Testis (tissue), 3 donors: Measurements from ENCODE around the gene CYB5RL. TPM values are rescaled to one million over a fixed set of nuclear protein-coding genes. Genes with fewer than 3 reads are reported as not detected.

Experiments used
- DNase-seq: peaks from one replicate; pipeline ENCODE4 v3.0.0-alpha.2; 2019
- H3K27ac ChIP-seq, 2 donors: fragments of 200-600 bp; sonication (generic); one replicate each; pipeline ENCODE4 v1.5.1; 2019
- H3K27me3 ChIP-seq: fragments of 200-600 bp; sonication (generic); one replicate; pipeline ENCODE4 v1.5.1; 2019
- H3K36me3 ChIP-seq: fragments of 200-600 bp; sonication (generic); one replicate; pipeline ENCODE4 v1.5.1; 2017; ENCODE audit warnings: low read depth; ENCODE audit errors: missing control alignments
- H3K4me1 ChIP-seq: fragments of 200-600 bp; sonication (generic); one replicate; pipeline ENCODE4 v1.5.1; 2019
- H3K4me3 ChIP-seq, 2 donors: fragments of 200-600 bp; sonication (generic); one replicate each; pipeline ENCODE4 v1.5.1; 2017 to 2019
- H3K9me3 ChIP-seq: fragments of 200-600 bp; sonication (generic); one replicate; pipeline ENCODE4 v1.5.1; 2017
- POLR2A ChIP-seq: fragments of 450-650 bp; IDR thresholded peaks from one replicate; pipeline ENCODE4 v1.6.1; 2017; ENCODE audit warnings: antibody characterized with exemption, mild to moderate bottlenecking, moderate library complexity
- WGBS, 2 donors: methylation state at CpG; one replicate each; pipeline ENCODE4 v1.1.5; 2018; 5-methylcytosine and 5-hydroxymethylcytosine counted together
- intact Hi-C: fragments of 100-400 bp; cut with DNase I; formaldehyde crosslinking; loops from one replicate; pipeline ENCODE4 v1.15.1; 2023; ENCODE audit warnings: low total_unique reads
- polyA plus RNA-seq: library from polyadenylated mRNA; stranded (reverse); fragments of 350-450 nt; fragmentation: Illumina TruSeq; extraction: RNeasy Lipid Tissue Mini Kit (QIAGEN cat#74804); gene quantifications from one replicate; pipeline ENCODE4 v1.2.3, GENCODE V29; 2014; ENCODE audit warnings: low read depth, low replicate concordance; ENCODE audit not compliant: insufficient read depth
- total RNA-seq, 2 donors: library from RNA; depleted of rRNA; stranded (reverse); fragments of >200 nt; gene quantifications; one replicate each; pipeline ENCODE4 v1.2.3, GENCODE V29; 2016
- TF ChIP-seq, protein P1 (sequence below), 3 experiments: fragments of 450-650 bp in 2 of 3; fragments of 200-600 bp in 1 of 3; sonication (generic) in 1 of 3; IDR thresholded peaks; one replicate each; pipeline ENCODE4 v1.5.1; 2016 to 2019; ENCODE audit warnings: antibody characterized with exemption in 3 of 3, mild to moderate bottlenecking in 2 of 3, moderate library complexity in 1 of 3

The CYB5RL gene
- total and polyA plus RNA-seq, 3 donors from 2014 or later: 6.3 to 11.5 (median 8.7) TPM

- H3K36me3 ChIP-seq: no peaks in the 10 kb centered on the region
- intact Hi-C loops: no loop called here
- DNase-seq: no peak
- no peak overlapping the region for H3K4me3 ChIP-seq
- H3K9me3 ChIP-seq: no peaks in the 10 kb centered on the region
- 77 to 85% methylated on average over 17 to 20 of the region's 20 CpGs for WGBS, 2 donors
- TF ChIP-seq, protein P1, sequence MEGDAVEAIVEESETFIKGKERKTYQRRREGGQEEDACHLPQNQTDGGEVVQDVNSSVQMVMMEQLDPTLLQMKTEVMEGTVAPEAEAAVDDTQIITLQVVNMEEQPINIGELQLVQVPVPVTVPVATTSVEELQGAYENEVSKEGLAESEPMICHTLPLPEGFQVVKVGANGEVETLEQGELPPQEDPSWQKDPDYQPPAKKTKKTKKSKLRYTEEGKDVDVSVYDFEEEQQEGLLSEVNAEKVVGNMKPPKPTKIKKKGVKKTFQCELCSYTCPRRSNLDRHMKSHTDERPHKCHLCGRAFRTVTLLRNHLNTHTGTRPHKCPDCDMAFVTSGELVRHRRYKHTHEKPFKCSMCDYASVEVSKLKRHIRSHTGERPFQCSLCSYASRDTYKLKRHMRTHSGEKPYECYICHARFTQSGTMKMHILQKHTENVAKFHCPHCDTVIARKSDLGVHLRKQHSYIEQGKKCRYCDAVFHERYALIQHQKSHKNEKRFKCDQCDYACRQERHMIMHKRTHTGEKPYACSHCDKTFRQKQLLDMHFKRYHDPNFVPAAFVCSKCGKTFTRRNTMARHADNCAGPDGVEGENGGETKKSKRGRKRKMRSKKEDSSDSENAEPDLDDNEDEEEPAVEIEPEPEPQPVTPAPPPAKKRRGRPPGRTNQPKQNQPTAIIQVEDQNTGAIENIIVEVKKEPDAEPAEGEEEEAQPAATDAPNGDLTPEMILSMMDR (IDR thresholded peaks at IDR 0.05): no peak
- no peak for TF ChIP-seq POLR2A
- H3K4me1 ChIP-seq: peaks cover 58% of the 10 kb centered on the region
- H3K27me3 ChIP-seq: no peaks in the 10 kb centered on the region
- peak overlapping the region; percentile 2 to 59 for H3K27ac ChIP-seq
Measured at GRCh38 chr1:54225986-54226559, 26.2 kb upstream of the CYB5RL start.

- H3K36me3 ChIP-seq: no peaks in the 10 kb centered on the region
- no peaks in the 10 kb centered on the region for H3K9me3 ChIP-seq
- intact Hi-C loops: no loop called here
- DNase-seq: no peak
- WGBS, 2 donors: 53 to 58% methylated on average over 6 of the region's 6 CpGs
- peaks cover 63% of the 10 kb centered on the region for H3K4me1 ChIP-seq
- TF ChIP-seq POLR2A: no peak
- TF ChIP-seq, protein P1 (IDR thresholded peaks at IDR 0.05): no peak
- H3K27me3 ChIP-seq: no peaks in the 10 kb centered on the region
- H3K27ac ChIP-seq: peak overlapping the region; percentile 2 to 59
- no peak overlapping the region for H3K4me3 ChIP-seq
Measured at GRCh38 chr1:54225378-54225777, 25.5 kb upstream of the CYB5RL start.

GRCh38 chr1:54224233-54224632, 24.4 kb upstream of the CYB5RL start:
- intact Hi-C loops: no loop called here
- Histone ChIP-seq H3K27me3 (no peaks in the 10 kb centered on the region), H3K36me3 (no peaks in the 10 kb centered on the region), H3K27ac (peak overlapping the region in 1 of 2 donors; percentile 61), H3K4me3 (no peak overlapping the region), H3K4me1 (peaks cover 68% of the 10 kb centered on the region), H3K9me3 (no peaks in the 10 kb centered on the region)
- DNase-seq: no peak
- WGBS, 2 donors: 71 to 73% methylated on average over 6 of the region's 6 CpGs
- no peak for TF ChIP-seq POLR2A
- TF ChIP-seq, protein P1 (IDR thresholded peaks at IDR 0.05): no peak

DNA sequence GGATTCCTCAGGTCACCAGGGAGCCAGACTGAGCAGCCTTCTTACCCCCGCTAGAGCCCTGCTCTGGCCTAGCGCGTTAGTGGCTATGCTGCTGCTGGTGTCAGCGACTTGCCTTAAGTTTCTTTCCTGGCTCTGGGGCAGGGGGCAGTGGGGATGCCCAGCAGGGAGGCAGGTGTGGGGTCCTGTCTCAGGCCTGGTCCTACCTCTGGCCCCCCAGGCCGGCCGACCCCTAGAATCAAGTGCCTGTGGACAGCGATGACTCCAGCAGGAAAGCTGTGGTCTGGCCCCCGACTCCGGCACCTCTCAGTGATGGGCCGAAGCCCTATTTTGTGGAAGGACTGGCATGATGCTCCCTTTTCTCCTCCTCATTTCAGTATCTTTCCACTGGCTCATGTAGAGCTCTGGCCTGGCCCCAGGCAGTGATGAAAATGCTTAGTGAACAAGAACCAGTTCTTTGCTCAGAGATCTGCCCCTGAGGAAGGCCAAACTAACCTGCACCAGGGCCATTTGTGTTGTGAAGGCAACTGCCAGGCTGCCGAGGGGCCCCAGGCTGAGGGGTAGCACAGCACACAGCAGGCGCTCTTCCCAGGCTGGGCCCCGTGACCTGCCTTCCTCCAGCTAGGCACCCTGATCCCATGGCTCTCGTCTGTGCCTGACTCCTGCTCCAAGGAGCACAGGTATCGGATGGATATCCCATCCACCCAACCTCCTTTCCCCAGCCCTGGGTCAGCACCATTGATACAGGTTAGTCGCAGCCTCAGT, 23.8 kb upstream of the CYB5RL start:
- Histone ChIP-seq H3K4me3 (no peak overlapping the region), H3K36me3 (no peaks in the 10 kb centered on the region), H3K4me1 (peaks cover 67% of the 10 kb centered on the region), H3K27me3 (no peaks in the 10 kb centered on the region), H3K9me3 (no peaks in the 10 kb centered on the region), H3K27ac (peak overlapping the region; percentile 31 to 61)
- TF ChIP-seq, protein P1 (IDR thresholded peaks at IDR 0.05): no peak
- TF ChIP-seq POLR2A: no peak
- 90 to 91% methylated on average over 7 to 16 of the region's 16 CpGs for WGBS, 2 donors
- DNase-seq: no peak
- intact Hi-C loops: no loop called here
